Measurements from ENCODE around the gene TMBIM1. TPM values are rescaled to one million over a fixed set of nuclear protein-coding genes. Genes with fewer than 3 reads are reported as not detected.

TMBIM1 gene
- polyA plus RNA-seq, 3 donors = 101 to 139 (median 129) TPM

DNA sequence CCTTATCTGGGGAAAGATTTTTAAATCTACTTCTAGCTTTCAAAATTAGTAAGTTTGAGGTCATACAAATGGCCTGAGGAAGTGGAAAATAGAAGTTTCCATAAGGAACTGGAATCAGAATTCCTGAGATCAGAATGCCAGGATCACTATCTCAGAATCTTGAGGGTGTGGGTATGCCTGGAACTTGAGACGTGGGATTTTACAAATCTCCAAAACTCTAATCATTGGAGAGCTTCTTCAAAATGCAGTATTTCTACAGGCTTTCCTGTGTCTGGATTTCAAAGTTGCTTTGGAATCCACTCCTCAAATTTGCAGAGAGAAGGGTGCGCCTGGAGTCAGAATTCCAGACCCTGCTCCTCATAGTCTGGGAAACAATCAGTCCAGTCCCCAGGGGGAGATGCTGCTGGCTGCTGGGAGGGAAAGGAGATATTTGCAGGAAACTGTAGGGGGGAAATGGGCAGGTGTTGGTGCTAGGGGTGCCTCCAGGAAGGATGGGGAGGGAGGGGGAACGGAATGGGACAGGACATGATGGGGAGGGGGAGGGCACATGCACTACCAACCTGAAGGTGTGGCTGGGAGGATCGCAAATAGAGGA lies 33.4 kb upstream of the TMBIM1 start:
- no peak for DNase-seq
- Histone ChIP-seq H3K4me1 (ENCODE audit: control insufficient read depth in 1 of 2, insufficient read depth in 2 of 2, low read length in 2 of 2) (peaks cover 87 to 95% of the 10 kb centered on the region in 2 donors), H3K79me2 (ENCODE audit: insufficient read depth, low read length) (peaks cover 60% of the 10 kb centered on the region), H3K27ac (ENCODE audit: low read depth in 1 of 2, low read length in 2 of 2) (no peak overlapping the region), H3K9ac (ENCODE audit: insufficient read depth, low read length, poor library complexity, severe bottlenecking) (no peak overlapping the region), H3K4me3 (replicated peaks in 1 of 3; ENCODE audit: low read depth in 2 of 3, low read length in 3 of 3) (peak overlapping the region in 1 of 3 experiments; percentile 12), H3K9me3 (replicated peaks in 1 of 2; ENCODE audit: control insufficient read depth in 1 of 2, insufficient read depth in 1 of 2, low read length in 2 of 2) (no peaks in the 10 kb centered on the region), H3K4me2 (replicated peaks; ENCODE audit: extremely low read depth, low read length, poor library complexity, severe bottlenecking) (peak overlapping the region; percentile 10), H3K27me3 (ENCODE audit: control insufficient read depth in 2 of 2, insufficient read depth in 2 of 2, low read length in 2 of 2) (no peaks in the 10 kb centered on the region), H2AFZ (ENCODE audit: insufficient read depth, low read depth, low read length, poor library complexity, severe bottlenecking) (no peak overlapping the region), H3K36me3 (replicated peaks in 1 of 2; ENCODE audit: control insufficient read depth in 1 of 2, insufficient read depth in 2 of 2, low read length in 2 of 2) (no peaks in the 10 kb centered on the region), H4K20me1 (ENCODE audit: insufficient read depth, low read length) (peaks cover 7% of the 10 kb centered on the region)
- WGBS (ENCODE audit: insufficient coverage) = no CpG with 5 or more reads among the region's 4 CpGs
- Mint-ChIP-seq H3K36me3 (peaks cover 15 to 24% of the 10 kb centered on the region in 2 donors), H3K27me3 (ENCODE audit: low read depth in 3 of 3) (peaks cover 0 to 7% (median 0%) of the 10 kb centered on the region in 3 donors), H3K27ac (peak overlapping the region in 2 of 7 donors; percentile 25 to 85), H3K4me1 (peaks cover 89% of the 10 kb centered on the region), H3K9me3 (no peaks in the 10 kb centered on the region), H3K4me3 (peak overlapping the region in 1 of 2 donors; percentile 49)
- TF ChIP-seq CTCF (IDR thresholded peaks at IDR 0.05) = no peak
- intact Hi-C loops (cut with micrococcal nuclease) = loop anchor here in 1 of 2 donors (5.0 kb wide), 1 partner anchor 37 kb away; no protein-coding TSS in a partner anchor

DNA sequence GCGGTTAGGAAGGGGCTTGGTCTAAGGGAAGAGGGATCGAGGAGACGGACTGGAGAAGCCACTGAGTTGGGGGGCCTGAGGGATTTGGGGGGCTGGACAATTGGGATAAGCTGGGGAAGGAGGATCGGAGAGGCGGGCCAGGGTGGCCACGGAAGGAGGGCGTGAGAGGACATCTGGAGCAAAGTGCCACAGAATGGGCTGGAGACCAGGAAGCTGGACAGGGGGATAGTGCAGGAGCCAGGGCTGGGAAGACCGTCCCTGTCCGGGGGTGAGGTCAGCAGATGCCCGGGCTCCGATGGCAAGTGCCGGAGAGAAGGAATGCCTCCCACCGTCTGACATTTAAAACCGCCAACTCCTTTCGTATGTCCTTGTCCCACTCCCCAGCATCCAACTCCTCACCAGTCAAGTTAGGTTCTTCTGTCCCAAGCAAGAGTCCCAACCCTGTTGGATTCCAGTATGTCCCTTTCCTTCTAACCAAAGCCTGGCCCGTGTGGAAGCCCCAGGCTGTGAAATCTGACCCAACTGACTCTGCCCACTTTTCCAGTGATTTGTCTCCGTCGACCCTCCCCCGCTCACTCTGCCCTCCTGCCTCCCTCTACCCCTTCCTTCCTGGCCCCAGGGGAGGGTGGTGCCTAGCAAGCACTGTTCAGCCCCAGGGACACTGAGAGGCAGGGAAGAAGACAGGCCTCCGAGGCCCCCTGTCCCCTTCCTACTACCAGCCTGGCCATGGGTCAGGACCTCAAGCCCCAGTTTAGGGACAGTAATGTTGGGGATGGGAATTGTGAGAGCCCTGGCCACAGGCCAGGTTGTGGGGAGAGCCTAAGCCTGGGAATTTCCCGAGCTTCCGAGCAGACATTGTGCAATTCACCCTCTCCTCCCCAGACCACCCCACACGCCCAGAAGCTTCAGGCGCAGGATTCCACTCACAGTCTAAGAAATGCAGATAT lies 31.5 kb upstream of the TMBIM1 start:
- TF ChIP-seq CTCF (IDR thresholded peaks at IDR 0.05) = no peak
- no peaks in the 10 kb centered on the region for H3K36me3 ChIP-seq (replicated peaks in 1 of 2; ENCODE audit: control insufficient read depth in 1 of 2, insufficient read depth in 2 of 2, low read length in 2 of 2)
- Mint-ChIP-seq H3K36me3 (peaks cover 6 to 15% of the 10 kb centered on the region in 2 donors), H3K4me1 (peaks cover 82% of the 10 kb centered on the region), H3K4me3 (peak overlapping the region; percentile 95 to 99), H3K27me3 (ENCODE audit: low read depth in 3 of 3) (peaks cover 0 to 6% (median 0%) of the 10 kb centered on the region in 3 donors), H3K9me3 (no peaks in the 10 kb centered on the region), H3K27ac (peak overlapping the region; percentile 82 to 98 (median 94))
- H3K27me3 ChIP-seq (ENCODE audit: control insufficient read depth in 2 of 2, insufficient read depth in 2 of 2, low read length in 2 of 2) = no peaks in the 10 kb centered on the region
- peaks cover 80 to 87% of the 10 kb centered on the region in 2 donors for H3K4me1 ChIP-seq (ENCODE audit: control insufficient read depth in 1 of 2, insufficient read depth in 2 of 2, low read length in 2 of 2)
- DNase-seq = peak in 2 of 3 donors; percentile 67 to 75
- peak overlapping the region; percentile 97 for H3K4me2 ChIP-seq (replicated peaks; ENCODE audit: extremely low read depth, low read length, poor library complexity, severe bottlenecking)
- intact Hi-C loops (cut with micrococcal nuclease) = loop anchor here in 1 of 2 donors (2.0 kb wide), 1 partner anchor 15 kb away; no protein-coding TSS in a partner anchor
- H3K27ac ChIP-seq (ENCODE audit: low read depth in 1 of 2, low read length in 2 of 2) = peak overlapping the region; percentile 91 to 94
- peak overlapping the region; percentile 78 to 95 (median 94) for H3K4me3 ChIP-seq (replicated peaks in 1 of 3; ENCODE audit: low read depth in 2 of 3, low read length in 3 of 3)
- peaks cover 7% of the 10 kb centered on the region for H4K20me1 ChIP-seq (ENCODE audit: insufficient read depth, low read length)
- H3K9ac ChIP-seq (ENCODE audit: insufficient read depth, low read length, poor library complexity, severe bottlenecking) = peak overlapping the region; percentile 79
- H3K9me3 ChIP-seq (replicated peaks in 1 of 2; ENCODE audit: control insufficient read depth in 1 of 2, insufficient read depth in 1 of 2, low read length in 2 of 2) = no peaks in the 10 kb centered on the region
- H3K79me2 ChIP-seq (ENCODE audit: insufficient read depth, low read length) = peaks cover 42% of the 10 kb centered on the region
- WGBS (ENCODE audit: insufficient coverage) = under 1% methylated on average over 19 of the region's 24 CpGs
- H2AFZ ChIP-seq (ENCODE audit: insufficient read depth, low read depth, low read length, poor library complexity, severe bottlenecking) = peak overlapping the region; percentile 68
